Suprapubic skin (tissue), 3 donors: ENCODE measurements around the gene LRIG1.

Experiments
- EP300 ChIP-seq: sonication (generic); formaldehyde crosslinking; IDR thresholded peaks from one replicate; pipeline ENCODE4 v1.6.1; 2017; ENCODE audit warnings: antibody characterized with exemption
- POLR2A ChIP-seq, 2 donors: fragments of 450-650 bp; IDR thresholded peaks; one replicate each; pipeline ENCODE4 v1.6.1; 2017; ENCODE audit warnings: antibody characterized with exemption in 2 of 2, mild to moderate bottlenecking in 2 of 2, moderate library complexity in 2 of 2
- TF ChIP-seq, protein P1 (sequence below), 2 donors: fragments of 200-600 bp in 1 of 2; fragments of 450-650 bp in 1 of 2; sonication (generic) in 1 of 2; IDR thresholded peaks; one replicate each; pipeline ENCODE4 v1.5.1; 2016 to 2019; ENCODE audit warnings: antibody characterized with exemption in 2 of 2, mild to moderate bottlenecking in 1 of 2, moderate library complexity in 1 of 2

DNA sequence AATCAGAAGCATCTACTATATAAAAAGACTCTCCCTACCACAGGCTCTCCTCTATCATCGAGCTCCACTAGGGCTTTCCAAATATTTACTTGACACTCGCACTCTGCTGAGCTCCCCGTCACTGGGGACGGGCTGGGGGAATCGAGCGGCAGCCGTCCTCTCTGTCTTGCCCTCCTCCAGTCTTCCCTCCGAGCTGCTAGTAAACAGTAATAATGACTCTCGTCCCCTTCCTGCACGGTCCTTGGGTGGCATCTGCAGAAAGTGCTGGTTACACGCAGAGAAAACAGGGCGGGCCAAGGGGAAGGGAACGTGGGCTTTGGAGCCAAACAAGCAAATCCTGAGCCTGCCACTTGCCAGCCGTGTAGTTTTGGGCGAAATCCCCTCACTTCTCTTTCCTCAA is 96.6 kb downstream of the LRIG1 start:
- TF ChIP-seq, protein P1, sequence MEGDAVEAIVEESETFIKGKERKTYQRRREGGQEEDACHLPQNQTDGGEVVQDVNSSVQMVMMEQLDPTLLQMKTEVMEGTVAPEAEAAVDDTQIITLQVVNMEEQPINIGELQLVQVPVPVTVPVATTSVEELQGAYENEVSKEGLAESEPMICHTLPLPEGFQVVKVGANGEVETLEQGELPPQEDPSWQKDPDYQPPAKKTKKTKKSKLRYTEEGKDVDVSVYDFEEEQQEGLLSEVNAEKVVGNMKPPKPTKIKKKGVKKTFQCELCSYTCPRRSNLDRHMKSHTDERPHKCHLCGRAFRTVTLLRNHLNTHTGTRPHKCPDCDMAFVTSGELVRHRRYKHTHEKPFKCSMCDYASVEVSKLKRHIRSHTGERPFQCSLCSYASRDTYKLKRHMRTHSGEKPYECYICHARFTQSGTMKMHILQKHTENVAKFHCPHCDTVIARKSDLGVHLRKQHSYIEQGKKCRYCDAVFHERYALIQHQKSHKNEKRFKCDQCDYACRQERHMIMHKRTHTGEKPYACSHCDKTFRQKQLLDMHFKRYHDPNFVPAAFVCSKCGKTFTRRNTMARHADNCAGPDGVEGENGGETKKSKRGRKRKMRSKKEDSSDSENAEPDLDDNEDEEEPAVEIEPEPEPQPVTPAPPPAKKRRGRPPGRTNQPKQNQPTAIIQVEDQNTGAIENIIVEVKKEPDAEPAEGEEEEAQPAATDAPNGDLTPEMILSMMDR (IDR thresholded peaks at IDR 0.05) = no peak
- TF ChIP-seq POLR2A (IDR thresholded peaks at IDR 0.05) (no peak), EP300 (no peak)
